ENCODE measurements around the gene CHST15.

DNA sequence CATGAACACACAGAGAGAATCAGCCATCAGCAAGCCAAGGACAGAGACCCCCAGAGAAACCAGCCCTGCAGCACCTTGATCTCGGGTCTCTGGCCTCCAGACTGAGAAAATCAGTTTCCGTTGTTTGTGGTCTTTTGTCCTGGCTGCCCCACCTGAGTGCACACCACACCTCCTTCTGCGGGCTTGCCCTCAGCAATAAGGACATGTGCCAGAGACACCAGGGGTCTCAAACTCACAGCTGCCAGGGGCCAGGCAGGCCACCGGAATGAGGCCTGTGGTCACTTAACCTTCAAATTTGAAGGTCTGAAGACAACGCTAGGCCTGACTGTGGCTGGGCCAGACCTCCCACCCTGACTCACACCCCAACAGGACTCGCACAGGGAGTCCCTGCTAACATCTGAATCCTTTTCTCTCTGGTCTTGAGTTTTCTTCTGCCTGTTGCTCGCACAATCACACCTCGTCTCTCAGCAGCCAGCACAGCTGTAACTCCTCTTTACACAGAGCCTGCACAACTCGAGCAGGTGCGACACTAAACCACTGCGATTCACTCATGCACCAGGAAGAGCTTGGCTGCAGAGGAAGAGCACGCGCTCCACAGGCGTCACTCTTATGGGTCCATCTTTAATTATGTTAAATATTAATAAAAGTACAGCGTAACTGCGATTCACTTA, 86.2 kb downstream of the CHST15 start:
- TF ChIP-seq EZH2 (IDR thresholded peaks at IDR 0.05; ENCODE audit: insufficient read depth, poor library complexity, severe bottlenecking) (no peak), EZH2phosphoT487 (IDR thresholded peaks at IDR 0.05; ENCODE audit: insufficient read depth, low read depth) (no peak)
